Hepatocyte (in vitro differentiated cells): ENCODE measurements around the gene VIL1. TPM values are rescaled to one million over a fixed set of nuclear protein-coding genes. Genes with fewer than 3 reads are reported as not detected.

Experiments
- DNase-seq: peaks from one replicate; pipeline ENCODE4 v3.0.0-alpha.2; 2016; ENCODE audit warnings: low spot score
- H2AFZ ChIP-seq: fragments of 200-600 bp; sonication (generic); 2 replicates; pipeline ENCODE4 v1.6.0; 2016; ENCODE audit warnings: antibody characterized with exemption, mild to moderate bottlenecking
- H3K27ac ChIP-seq: fragments of 200-600 bp; sonication (generic); 2 replicates; pipeline ENCODE4 v1.5.1; 2016; ENCODE audit warnings: mild to moderate bottlenecking
- H3K27me3 ChIP-seq: fragments of 200-600 bp; sonication (generic); 2 replicates; pipeline ENCODE4 v1.6.1; 2016
- H3K36me3 ChIP-seq: fragments of 200-600 bp; sonication (generic); replicated peaks from 2 replicates; pipeline ENCODE4 v1.5.1; 2016; ENCODE audit warnings: low read depth; ENCODE audit not compliant: insufficient read depth
- H3K4me1 ChIP-seq: fragments of 200-600 bp; sonication (generic); 2 replicates; pipeline ENCODE4 v1.5.1; 2016; ENCODE audit warnings: mild to moderate bottlenecking, moderate library complexity; ENCODE audit not compliant: insufficient read depth
- H3K4me2 ChIP-seq: fragments of 200-600 bp; sonication (generic); 2 replicates; pipeline ENCODE4 v1.6.0; 2016
- H3K4me3 ChIP-seq: fragments of 200-600 bp; sonication (generic); 2 replicates; pipeline ENCODE4 v1.5.1; 2016; ENCODE audit warnings: mild to moderate bottlenecking
- H3K79me2 ChIP-seq: fragments of 200-600 bp; sonication (generic); 2 replicates; pipeline ENCODE4 v1.6.0; 2017; ENCODE audit warnings: mild to moderate bottlenecking
- H3K9me2 ChIP-seq: fragments of 200-600 bp; sonication (generic); replicated peaks from 2 replicates; pipeline ENCODE4 v1.6.0; 2017; ENCODE audit warnings: mild to moderate bottlenecking; ENCODE audit not compliant: insufficient read depth
- H3K9me3 ChIP-seq: fragments of 200-600 bp; sonication (generic); 2 replicates; pipeline ENCODE4 v1.5.1; 2016; ENCODE audit warnings: low read depth, mild to moderate bottlenecking
- H4K20me1 ChIP-seq: fragments of 200-600 bp; sonication (generic); 2 replicates; pipeline ENCODE4 v1.6.0; 2016; ENCODE audit warnings: mild to moderate bottlenecking; ENCODE audit not compliant: insufficient read depth, poor library complexity, severe bottlenecking
- CTCF ChIP-seq: fragments of 200-600 bp; sonication (generic); IDR thresholded peaks from 2 replicates; pipeline ENCODE4 v1.5.1; 2016; ENCODE audit warnings: antibody characterized with exemption, mild to moderate bottlenecking; ENCODE audit not compliant: poor library complexity
- EZH2 ChIP-seq: fragments of 200-600 bp; sonication (generic); IDR thresholded peaks from 2 replicates; pipeline ENCODE4 v1.6.1; 2016; ENCODE audit warnings: antibody characterized with exemption, mild to moderate bottlenecking, borderline replicate concordance
- EZH2phosphoT487 ChIP-seq: fragments of 200-600 bp; sonication (generic); IDR thresholded peaks from one replicate; pipeline ENCODE4 v1.6.1; 2018; ENCODE audit warnings: antibody characterized with exemption, mild to moderate bottlenecking, low read depth, moderate library complexity; ENCODE audit not compliant: unreplicated experiment, severe bottlenecking
- WGBS: methylation state at CpG from one replicate; pipeline ENCODE4 v1.1.6; 2016; ENCODE audit warnings: low lambda C conversion rate; ENCODE audit errors: missing lambda C conversion rate; 5-methylcytosine and 5-hydroxymethylcytosine counted together
- polyA plus RNA-seq: library from polyadenylated mRNA; unstranded; fragments of >200 nt; fragmentation: Nextera tagmentation; extraction: Ambion mirVana; gene quantifications from 2 replicates; pipeline ENCODE4 v1.2.1, GENCODE V29; 2016
- total RNA-seq: library from RNA; depleted of rRNA; stranded (reverse); fragments of >200 nt; gene quantifications from 2 replicates; pipeline ENCODE4 v1.2.3, GENCODE V29; 2014

VIL1 gene
- total and polyA plus RNA-seq, 2 experiments from 2014 or later, result 160 to 261 TPM

- Histone ChIP-seq H3K27me3 (no peaks in the 10 kb centered on the region), H3K9me3 (no peaks in the 10 kb centered on the region), H3K79me2 (no peaks in the 10 kb centered on the region), H3K4me1 (no peaks in the 10 kb centered on the region), H3K4me3 (no peak overlapping the region), H2AFZ (no peak overlapping the region), H3K9me2 (no peaks in the 10 kb centered on the region), H4K20me1 (no peaks in the 10 kb centered on the region), H3K4me2 (no peak overlapping the region), H3K27ac (no peak overlapping the region), H3K36me3 (no peaks in the 10 kb centered on the region)
- WGBS, result 93% methylated on average over 24 of the region's 24 CpGs
- TF ChIP-seq EZH2 (no peak), CTCF (no peak), EZH2phosphoT487 (no peak)
- DNase-seq, result no peak
Observed at GRCh38 chr2:218428846-218429558, 10.1 kb downstream of the VIL1 start.

- no peaks in the 10 kb centered on the region for H3K4me1 ChIP-seq
- no peaks in the 10 kb centered on the region for H3K9me3 ChIP-seq
- no peaks in the 10 kb centered on the region for H4K20me1 ChIP-seq
- no peaks in the 10 kb centered on the region for H3K27me3 ChIP-seq
- WGBS, result 82% methylated on average over 7 of the region's 9 CpGs
- no peak overlapping the region for H3K4me3 ChIP-seq
- no peaks in the 10 kb centered on the region for H3K36me3 ChIP-seq
- TF ChIP-seq EZH2, result no peak
- no peak for DNase-seq
- H3K79me2 ChIP-seq, result no peaks in the 10 kb centered on the region
- no peaks in the 10 kb centered on the region for H3K9me2 ChIP-seq
- no peak overlapping the region for H3K27ac ChIP-seq
- H3K4me2 ChIP-seq, result no peak overlapping the region
- no peak overlapping the region for H2AFZ ChIP-seq
Observed at GRCh38 chr2:218429911-218430692, 11.2 kb downstream of the VIL1 start.

- no peaks in the 10 kb centered on the region for H3K9me3 ChIP-seq
- no peaks in the 10 kb centered on the region for H3K9me2 ChIP-seq
- TF ChIP-seq CTCF (no peak), EZH2phosphoT487 (no peak), EZH2 (no peak)
- H3K4me3 ChIP-seq, result no peak overlapping the region
- no peak overlapping the region for H3K27ac ChIP-seq
- no peaks in the 10 kb centered on the region for H3K27me3 ChIP-seq
- WGBS, result 96% methylated on average over 9 of the region's 11 CpGs
- DNase-seq, result no peak
- no peak overlapping the region for H2AFZ ChIP-seq
- no peaks in the 10 kb centered on the region for H3K4me1 ChIP-seq
- no peaks in the 10 kb centered on the region for H3K79me2 ChIP-seq
- no peaks in the 10 kb centered on the region for H4K20me1 ChIP-seq
- no peaks in the 10 kb centered on the region for H3K36me3 ChIP-seq
- no peak overlapping the region for H3K4me2 ChIP-seq
Observed at GRCh38 chr2:218430721-218431120, 11.8 kb downstream of the VIL1 start.

DNA sequence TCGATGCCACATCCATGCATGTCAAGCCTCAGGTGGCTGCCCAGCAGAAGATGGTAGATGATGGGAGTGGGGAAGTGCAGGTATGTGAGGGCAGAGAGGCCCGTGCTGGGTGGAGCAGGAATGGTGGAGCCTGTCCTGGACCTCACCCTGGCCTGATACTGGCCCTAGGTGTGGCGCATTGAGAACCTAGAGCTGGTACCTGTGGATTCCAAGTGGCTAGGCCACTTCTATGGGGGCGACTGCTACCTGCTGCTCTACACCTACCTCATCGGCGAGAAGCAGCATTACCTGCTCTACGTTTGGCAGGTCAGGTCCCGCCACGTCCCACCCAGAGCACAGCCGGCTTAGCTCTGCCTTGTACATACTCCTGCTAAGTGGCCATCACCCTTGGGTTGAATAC, 13.0 kb downstream of the VIL1 start:
- H3K4me1 ChIP-seq, result no peaks in the 10 kb centered on the region
- 92% methylated on average over 10 of the region's 10 CpGs for WGBS
- no peaks in the 10 kb centered on the region for H3K9me2 ChIP-seq
- H3K27me3 ChIP-seq, result no peaks in the 10 kb centered on the region
- H3K4me3 ChIP-seq, result no peak overlapping the region
- DNase-seq, result no peak
- H3K4me2 ChIP-seq, result no peak overlapping the region
- no peaks in the 10 kb centered on the region for H4K20me1 ChIP-seq
- H2AFZ ChIP-seq, result no peak overlapping the region
- H3K79me2 ChIP-seq, result no peaks in the 10 kb centered on the region
- TF ChIP-seq EZH2phosphoT487 (no peak), EZH2 (no peak), CTCF (no peak)
- no peak overlapping the region for H3K27ac ChIP-seq
- no peaks in the 10 kb centered on the region for H3K36me3 ChIP-seq
- no peaks in the 10 kb centered on the region for H3K9me3 ChIP-seq
